ENCODE measurements around the gene SP110.
"Not testable (repeated sequence)": the region's sequence is repeated elsewhere in the genome, so short reads cannot be mapped to it uniquely, and the experiment has no call there.

The SP110 gene

GRCh38 chr2:230124757-230125431 is 94.9 kb downstream of the SP110 start:
- DNase-seq (ENCODE audit: low spot score): no peak

- DNase-seq (ENCODE audit: low spot score): no peak
Observed at GRCh38 chr2:230124235-230124634, 95.5 kb downstream of the SP110 start.

GRCh38 chr2:230120376-230120775 is 99.4 kb downstream of the SP110 start:
- DNase-seq (ENCODE audit: low spot score): not testable (repeated sequence)

- DNase-seq (ENCODE audit: low spot score): not testable (repeated sequence)
Observed at GRCh38 chr2:230119827-230120226, 100.0 kb downstream of the SP110 start.

All from D341Med (cell line).